GM19238 (cell line): Measurements from ENCODE around the gene CETP.

Source experiments
- DNase-seq: peaks from one replicate; pipeline ENCODE4 v3.0.0; 2011; ENCODE audit warnings: low spot score; ENCODE audit not compliant: insufficient read length

CETP gene, protein sequence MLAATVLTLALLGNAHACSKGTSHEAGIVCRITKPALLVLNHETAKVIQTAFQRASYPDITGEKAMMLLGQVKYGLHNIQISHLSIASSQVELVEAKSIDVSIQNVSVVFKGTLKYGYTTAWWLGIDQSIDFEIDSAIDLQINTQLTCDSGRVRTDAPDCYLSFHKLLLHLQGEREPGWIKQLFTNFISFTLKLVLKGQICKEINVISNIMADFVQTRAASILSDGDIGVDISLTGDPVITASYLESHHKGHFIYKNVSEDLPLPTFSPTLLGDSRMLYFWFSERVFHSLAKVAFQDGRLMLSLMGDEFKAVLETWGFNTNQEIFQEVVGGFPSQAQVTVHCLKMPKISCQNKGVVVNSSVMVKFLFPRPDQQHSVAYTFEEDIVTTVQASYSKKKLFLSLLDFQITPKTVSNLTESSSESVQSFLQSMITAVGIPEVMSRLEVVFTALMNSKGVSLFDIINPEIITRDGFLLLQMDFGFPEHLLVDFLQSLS

DNA sequence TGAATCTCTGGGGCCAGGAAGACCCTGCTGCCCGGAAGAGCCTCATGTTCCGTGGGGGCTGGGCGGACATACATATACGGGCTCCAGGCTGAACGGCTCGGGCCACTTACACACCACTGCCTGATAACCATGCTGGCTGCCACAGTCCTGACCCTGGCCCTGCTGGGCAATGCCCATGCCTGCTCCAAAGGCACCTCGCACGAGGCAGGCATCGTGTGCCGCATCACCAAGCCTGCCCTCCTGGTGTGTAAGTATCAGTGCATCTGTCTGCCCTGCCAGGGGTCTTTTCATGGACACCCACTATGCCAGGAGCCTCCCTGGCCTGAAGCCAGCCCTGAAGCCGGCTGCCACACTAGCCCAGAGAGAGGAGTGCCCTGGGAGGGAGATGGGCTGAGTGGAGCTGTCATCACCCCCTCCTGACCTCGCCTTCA lies at the start of gene CETP:
TSS of gene CETP (plus strand) at position 100 of the 431 bp plus-strand sequence. CDS start at position 130, 30 bp downstream.
- DNase-seq: no peak

DNA sequence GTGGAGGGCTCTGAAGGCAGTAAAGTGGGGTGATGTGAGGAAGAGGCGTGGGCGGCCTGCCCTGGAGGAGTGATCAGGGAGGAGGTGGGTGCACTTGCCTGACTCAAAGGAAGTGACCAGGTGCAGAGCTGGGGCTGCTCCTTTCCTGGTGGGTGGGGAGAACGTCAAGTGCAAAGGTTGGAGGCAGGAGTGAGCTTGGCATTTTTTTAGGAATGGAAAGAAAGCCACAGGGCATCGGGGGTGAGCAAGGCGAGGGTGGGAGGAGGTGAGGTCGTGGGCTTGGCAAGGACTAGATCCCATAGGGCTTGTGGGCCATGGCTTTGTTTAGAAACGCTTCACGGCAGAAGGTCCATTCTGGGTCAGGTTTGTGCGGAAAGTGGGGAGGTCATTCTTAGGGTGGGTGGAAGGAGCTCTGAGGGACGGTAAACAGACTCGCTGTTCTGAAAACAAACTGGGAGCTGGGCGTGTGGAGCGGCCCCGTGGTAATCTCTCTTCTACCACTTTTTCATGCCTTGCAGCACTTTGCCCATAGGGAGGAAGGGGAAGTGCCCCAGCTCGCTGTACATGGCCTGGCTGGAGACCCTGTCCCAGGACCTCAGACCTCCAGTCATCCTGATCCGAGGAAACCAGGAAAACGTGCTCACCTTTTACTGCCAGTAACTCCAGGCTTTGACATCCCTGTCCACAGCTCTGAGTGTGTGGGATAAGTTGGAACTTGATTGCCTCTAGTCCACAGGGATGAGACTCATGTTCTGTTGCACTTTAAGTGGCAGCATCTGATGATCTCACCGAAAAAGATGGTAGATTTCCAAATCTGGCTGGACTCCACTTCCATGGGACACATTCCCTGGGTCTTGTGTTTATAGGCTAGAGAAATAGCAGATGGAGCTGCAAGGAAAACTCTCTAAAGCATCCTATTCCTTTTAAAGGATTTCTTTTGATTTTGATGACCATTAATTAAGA lies 48.7 kb upstream of the CETP start:
- no peak for DNase-seq

DNA sequence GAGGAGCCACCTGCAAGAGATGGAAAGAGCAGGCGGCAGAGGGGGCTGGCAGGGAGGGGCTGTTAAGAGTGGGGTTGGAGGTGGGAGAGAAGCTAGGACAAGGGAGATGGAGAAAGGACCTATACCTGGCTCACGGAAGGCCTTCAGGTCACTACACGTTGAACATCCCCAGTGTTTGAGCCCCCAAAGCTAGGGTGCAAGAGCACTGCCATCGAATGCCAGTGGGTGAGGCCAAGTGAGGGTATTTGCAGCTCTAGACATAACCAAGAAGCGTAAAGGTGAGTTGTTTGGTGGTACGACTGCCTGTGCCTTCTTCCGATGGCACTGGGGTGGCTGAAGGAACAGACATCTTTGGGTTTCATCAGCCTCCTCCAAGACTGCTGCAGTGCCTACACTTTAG lies 46.9 kb upstream of the CETP start:
- DNase-seq: no peak

DNA sequence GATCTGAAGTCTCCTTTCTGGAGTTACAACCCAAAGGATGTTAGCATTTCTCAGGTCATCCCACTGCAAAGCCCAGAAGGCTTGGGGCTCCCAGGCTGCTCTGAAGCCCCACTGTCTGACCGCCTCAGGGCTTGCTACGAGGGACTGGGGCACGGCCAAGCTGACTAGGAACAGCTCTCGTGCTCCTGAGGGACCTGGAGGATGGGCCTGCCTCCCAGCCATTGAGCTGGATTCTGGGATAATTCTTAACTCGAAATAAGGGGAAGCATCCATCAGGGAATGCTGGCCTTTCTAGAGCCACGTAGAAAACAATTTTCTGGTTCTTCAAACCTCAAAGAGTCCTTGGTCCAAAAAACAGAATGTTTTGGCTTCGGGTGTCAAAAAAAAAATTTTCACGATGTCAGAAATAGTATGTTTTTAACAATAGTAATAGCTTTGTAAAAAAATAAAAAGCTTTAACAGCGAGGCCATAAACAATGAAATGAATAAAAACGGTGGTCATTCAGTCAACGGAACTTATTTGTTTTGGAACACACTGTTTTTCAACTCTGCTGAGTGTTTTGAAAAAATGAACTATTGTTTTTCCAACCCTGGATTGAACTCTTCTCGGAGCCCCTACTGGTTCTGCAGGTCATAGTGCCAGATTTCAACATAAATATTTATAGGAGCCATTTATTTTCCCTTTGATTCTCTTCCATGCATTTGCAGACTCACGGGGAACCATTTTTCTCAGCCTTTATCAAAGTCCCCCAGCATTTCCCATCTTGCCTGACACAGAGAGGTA lies 46.2 kb upstream of the CETP start:
- DNase-seq: no peak

DNA sequence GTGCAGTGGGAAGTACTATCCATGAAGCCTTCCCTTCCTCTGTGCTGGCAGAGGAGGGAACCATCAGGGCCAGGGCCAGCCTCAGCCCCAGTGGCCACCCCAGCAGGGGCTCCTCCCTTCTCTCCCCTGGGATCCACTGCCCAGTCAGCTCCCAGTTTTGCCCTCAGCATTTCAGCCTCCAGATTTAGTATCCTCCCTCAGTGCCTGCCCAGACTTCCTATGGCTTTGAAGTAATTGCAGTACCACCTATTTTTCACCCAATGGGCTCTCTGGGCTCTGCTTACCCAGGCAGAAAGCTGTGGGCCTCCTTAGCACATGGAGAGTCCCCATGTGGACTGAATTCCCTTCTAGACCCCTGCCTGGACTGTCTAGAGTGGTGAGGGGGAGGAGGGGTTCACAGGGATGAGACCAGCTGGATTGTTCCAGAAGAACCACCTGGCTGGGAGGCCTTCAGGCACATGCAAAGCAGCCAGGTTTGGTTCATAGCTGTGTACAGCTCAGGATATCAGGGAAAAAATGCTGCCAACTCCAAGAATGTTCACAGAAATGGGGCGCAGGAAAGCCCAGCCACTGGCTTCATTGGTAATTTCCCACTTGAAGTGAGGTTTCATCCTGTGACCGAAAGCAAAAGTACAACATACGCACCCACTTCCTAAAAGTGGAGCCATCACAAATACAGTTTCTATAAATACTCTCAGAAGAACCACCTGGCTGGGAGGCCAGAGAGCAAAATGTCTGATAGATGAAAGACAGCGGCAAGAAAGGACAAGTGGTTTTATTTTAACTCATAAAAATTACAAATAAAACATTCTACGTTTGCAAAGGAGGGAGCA lies 45.0 kb upstream of the CETP start:
- peak; percentile 58 for DNase-seq

DNA sequence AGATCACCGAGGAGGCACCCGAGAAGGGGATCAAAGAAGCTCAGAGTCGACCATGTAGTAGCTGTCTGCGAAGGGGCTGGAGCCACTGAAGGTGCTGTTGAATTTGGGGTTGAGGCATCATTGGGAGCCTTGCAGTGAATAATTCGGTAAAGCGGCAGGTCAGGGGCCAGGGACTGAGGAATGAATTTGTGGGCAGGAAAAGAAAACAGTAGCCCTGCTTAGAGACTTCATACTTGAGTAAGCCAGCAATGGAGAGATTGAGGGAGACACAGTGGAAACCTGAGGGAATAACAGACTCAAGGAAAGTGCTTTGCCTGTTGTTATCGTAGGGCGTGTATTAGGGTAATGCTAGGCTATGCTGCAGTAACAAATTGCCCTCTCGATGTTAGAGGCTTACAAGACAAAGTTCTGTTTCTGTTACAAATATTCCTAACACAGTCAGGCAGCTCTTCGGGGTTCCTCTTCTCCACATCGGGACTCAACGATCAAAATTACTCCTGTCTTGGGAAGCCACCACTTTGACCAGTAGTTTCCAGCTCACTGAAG lies 43.2 kb upstream of the CETP start:
- DNase-seq: no peak

DNA sequence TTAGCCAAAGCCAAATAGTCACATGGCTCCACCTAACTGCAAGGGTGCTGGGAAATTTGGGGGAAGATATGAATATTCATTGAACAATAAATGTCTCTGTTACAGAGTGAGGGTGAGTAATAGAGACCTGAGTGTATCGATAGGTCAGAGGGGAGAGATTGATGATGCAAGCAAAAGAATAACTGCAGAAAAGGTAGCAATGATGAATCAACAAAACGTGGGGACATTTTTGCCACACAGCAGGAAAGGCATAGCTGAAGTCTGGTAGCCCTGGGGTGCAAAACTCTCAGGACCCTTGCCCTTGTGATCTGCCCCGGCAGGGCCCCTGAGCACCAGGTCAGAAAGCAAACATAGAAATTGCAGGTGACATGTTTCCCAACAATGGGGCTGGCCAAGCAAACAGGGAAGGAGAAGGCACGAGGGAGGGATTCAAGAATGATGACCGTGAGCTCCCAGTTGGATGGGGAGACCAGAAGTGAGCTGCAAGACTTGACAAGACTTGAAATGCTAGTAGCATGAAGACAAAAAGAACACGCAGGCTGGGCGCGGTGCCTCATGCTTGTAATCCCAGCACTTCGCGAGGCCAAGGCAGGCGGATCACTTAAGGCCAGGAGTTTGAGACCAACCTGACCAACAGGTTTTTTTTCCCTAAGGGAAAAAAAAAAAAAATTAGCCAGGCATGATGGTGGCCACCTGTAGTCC lies 42.5 kb upstream of the CETP start:
- no peak for DNase-seq

DNA sequence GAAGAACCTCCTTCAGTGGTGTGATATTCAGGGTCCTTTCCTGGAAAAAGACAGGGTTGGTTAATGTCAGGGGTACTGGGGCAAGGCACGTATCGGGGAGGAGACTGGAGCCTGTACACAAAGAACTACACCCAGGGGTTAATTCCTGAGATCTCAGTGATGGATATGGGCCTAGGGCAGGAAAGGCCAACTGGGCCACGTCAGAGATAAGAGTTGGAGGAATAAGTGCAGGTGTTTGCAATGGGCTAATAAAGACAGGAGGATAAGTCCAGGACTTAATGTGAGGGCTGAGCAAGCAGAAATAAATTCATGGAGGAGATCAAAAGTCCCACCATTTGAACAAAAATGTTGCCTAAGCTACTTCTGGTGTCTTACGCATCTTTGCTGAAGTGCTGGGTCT lies 40.2 kb upstream of the CETP start:
- DNase-seq: no peak

DNA sequence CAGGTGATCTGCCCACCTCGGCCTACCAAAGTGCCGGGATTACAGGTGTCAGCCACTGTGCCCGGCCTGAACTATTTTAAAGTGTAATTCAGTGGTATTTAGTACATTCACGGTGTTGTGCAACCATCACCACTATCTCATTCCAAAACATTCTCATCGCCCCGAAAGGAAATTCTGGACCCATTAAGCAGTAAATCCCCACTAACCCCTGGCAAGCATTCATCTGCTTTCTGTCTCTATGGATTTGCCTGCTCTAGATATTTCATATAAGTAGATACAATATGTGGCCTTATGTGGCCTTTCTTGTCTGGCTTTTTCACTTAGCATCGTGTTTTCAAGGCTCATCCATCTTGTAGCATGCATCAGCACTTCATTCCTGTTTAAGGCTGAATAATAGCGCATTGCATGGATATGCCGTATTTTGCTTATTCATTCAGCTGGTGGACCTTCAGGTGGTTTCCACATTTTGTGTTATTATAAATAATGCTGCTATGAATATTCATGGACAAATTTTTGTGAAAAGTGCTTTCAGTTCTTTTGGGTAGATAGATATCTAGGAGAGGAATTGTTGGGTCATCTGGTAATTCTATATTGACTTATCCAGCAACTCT lies 38.2 kb upstream of the CETP start:
- DNase-seq: no peak

DNA sequence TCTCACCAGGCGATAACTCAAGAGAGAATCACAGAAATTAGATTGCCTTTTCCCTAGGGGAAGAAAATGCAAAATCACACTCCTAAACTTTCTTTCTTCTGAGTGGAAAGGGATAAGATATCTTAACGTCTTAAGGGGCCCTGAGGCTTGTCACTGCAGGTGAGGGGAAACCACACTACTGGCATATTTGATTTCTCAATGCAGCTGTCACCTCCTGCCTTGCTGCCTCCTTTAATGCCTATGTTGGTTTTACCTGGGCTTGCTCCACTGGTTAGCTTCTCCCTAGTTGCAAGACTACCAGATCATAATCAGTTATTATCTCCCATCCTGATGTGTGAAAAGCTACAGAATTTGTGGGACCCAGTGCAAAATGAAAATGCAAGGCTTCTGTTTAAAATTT lies 34.3 kb upstream of the CETP start:
- no peak for DNase-seq

DNA sequence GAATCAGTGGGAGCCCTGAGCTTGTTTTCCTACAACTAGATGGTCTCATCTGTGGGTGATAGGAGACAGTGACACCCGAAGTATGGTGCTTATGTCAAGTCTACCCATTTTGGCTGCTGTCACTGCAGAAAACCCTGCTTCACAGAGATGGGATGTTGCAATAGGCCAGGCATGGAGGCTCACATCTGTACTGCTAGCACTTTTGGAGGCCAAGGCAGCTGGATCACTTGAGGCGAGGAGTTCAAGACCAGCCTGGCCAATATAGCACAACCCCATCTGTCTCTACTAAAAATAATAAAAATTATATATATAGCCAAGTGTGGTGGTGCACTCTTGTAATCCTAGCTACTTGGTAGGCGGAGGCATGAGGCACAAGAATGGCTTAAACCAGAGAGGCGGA lies 32.1 kb upstream of the CETP start:
- no peak for DNase-seq

DNA sequence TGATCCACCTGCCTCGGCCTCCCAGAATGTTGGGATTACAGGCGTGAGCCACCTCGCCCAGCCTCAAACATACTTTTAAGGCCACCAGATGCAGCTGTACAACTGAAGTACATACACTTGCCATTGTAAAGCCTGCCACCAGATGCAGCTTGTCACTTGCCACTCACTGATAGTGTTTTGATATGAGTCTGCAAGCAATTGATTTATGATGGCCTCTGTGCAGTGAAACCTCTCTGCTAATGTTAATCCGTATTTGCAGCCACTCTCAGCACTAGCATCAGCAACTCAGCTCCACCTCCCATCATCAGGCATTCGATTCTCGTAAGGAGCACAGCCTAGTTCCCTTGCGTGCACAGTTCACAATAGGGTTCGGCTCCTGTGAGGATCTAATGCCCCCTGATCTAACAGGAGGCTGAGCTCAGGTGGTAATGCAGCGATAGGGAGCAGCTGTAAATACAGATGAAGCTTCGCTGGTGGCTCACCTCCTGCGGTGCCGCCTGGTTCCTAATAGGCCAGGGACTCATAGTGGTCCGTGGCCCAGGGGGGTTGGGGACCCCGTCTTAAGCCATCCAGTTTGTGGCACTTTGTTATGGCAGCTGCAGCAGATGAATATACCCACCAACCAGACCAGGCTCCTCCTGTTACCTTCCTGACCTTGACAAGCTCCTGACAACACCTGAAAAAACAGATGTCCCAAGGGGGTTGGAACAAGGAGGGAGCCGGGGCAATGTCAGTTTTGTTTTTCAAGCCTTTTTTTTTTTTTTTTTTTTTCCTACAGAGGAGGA lies 31.1 kb upstream of the CETP start:
- no peak for DNase-seq

DNA sequence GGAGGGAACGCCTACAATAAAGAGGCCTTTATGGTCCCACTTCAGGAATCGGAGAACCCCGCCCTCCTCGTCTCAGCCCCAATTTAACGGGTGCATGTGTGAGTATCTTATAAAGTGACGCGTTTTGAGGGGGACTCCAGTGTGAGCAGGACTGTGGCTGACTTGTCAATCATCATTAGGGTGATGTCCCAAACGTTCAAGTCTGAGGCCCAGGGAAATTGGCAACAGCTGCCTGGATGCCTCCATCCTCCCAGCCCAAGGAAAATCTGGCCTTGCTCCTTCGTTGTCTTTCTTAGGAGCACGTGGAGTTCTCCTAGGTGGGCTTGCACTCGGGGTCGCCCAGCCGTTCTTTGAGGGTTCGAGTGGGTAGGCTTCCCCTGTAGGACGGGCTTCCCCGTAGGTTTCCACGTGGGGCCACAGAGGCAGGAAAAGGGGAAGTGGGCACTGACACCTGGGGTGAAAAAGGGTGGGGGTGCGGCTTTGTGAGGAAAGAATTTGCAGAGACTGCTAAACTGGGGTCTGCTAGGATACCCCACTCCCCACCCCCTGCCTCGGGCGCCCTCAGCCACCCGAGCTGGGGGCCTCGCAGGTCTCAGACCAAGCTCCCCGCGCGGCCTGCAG lies 30.4 kb upstream of the CETP start:
- DNase-seq: peak; percentile 55

DNA sequence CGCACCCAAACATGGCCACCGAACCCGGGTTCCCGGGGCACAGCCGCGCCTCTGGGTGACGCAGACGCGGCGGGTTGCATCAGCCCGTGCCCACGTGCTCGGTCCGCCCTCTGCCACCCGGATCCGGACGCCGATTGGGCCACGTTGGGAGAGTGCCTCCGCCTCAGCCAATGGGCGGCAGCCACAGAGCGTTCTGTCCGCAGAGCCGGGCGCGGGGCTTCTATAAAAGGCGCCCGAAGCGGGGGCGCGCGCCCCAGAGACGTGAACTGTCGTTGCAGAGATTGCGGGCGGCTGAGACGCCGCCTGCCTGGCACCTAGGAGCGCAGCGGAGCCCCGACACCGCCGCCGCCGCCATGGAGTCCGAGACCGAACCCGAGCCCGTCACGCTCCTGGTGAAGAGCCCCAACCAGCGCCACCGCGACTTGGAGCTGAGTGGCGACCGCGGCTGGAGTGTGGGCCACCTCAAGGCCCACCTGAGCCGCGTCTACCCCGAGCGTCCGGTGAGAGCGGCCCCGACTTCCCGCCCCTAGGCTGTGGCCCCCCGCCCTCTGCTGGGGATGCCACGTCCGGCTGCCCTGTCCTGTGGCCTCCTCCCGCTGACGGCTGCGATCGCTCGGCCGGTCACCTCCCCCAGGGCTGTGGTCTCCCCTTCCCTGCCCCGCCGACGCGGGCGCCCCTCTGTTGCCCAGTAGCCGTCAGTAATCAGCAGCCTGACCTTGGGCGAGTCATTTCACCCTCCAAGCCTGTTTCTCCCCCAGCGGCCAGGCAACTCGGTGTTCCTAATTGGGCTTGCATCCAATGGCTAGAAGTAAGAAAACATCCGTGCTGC lies 29.6 kb upstream of the CETP start, which contains the start of gene HERPUD1:
TSS of gene HERPUD1 (plus strand) at position 251 of the 829 bp plus-strand sequence. CDS start at position 354, 103 bp downstream.
- peak; percentile 97 for DNase-seq

DNA sequence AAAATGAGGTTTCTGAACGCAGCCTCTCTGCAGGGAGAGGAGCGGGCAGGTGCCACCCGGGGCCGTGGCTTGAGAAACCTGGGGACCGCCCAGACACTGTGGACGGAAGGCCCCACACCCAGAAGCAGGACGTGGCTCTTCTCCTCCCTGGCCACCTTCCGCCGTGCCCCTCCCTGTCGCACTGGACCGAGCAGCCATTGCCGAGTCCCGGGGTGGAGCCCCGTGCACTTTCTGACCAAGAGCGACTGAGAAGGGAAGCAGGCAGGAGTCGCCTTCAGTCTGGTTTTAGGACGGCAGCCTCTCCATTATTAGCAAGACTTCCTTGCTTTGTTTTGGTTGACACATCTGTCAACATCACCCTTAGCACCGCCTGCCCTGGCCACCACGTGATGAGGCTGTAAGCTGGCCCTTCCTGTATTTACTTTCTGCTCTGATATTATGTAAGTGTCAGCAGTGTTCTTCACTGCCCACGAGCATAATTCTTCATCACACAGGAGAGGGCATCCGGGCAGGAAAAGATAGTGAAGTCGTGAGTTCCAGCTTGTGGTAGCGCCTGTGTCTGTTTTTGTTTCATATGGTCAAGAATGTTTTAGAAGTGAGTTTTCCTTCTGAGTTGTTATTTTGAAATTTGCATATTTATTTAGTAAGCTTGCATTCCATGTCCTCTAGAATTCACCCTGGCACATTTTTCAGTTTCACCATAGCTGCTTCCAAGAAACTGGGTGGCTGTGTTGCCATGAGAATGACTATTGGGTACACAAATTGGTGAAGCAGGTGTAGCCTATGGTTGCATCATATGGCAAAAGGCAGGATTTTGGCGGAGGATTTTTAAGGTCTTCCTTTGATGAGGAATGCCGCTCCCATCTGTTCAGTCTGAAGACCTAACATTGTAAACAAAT lies 28.8 kb upstream of the CETP start:
- no peak for DNase-seq
